Ovary (tissue), 9 donors: Measurements from ENCODE around the gene SLC22A12. TPM values are rescaled to one million over a fixed set of nuclear protein-coding genes. Genes with fewer than 3 reads are reported as not detected.
A peak's percentile ranks its signal among the peaks of the same experiment; 100 is the strongest.

Experiments
- DNase-seq, 5 donors: peaks; one replicate each; pipeline ENCODE4 v3.0.0-alpha.2; 2019 to 2020
- H3K27ac ChIP-seq, 2 donors: fragments of 200-600 bp; one replicate each; pipeline versions ENCODE4 v1.5.1 to v1.8.0; 2019 to 2022
- H3K27me3 ChIP-seq: fragments of 200-600 bp; one replicate; pipeline ENCODE4 v1.8.0; 2022
- H3K36me3 ChIP-seq: fragments of 200-600 bp; sonication (generic); one replicate; pipeline ENCODE4 v1.5.1; 2019
- H3K4me1 ChIP-seq: one replicate; pipeline ENCODE4 v1.8.1; 2013; ENCODE audit warnings: mild to moderate bottlenecking, moderate library complexity; ENCODE audit not compliant: insufficient read depth
- H3K4me3 ChIP-seq: fragments of 200-600 bp; sonication (generic); one replicate; pipeline ENCODE4 v1.5.1; 2017
- H3K9me3 ChIP-seq, 2 donors: fragments of 200-600 bp in 1 of 2; sonication (generic) in 1 of 2; one replicate each; pipeline versions ENCODE4 v1.5.1 to v1.8.1; 2013 to 2019; ENCODE audit warnings: mild to moderate bottlenecking in 1 of 2, moderate library complexity in 1 of 2
- CTCF ChIP-seq, 3 donors: fragments of 450-650 bp in 2 of 3; fragments of 200-600 bp in 1 of 3; IDR thresholded peaks; one replicate each; pipeline versions ENCODE4 v1.5.1 to v1.8.0; 2016 to 2022; ENCODE audit warnings: antibody characterized with exemption in 3 of 3, mild to moderate bottlenecking in 1 of 3
- EP300 ChIP-seq: sonication (generic); formaldehyde crosslinking; IDR thresholded peaks from one replicate; pipeline ENCODE4 v1.6.1; 2017; ENCODE audit warnings: antibody characterized with exemption
- POLR2A ChIP-seq: fragments of 450-650 bp; IDR thresholded peaks from one replicate; pipeline ENCODE4 v1.6.1; 2017; ENCODE audit warnings: antibody characterized with exemption, mild to moderate bottlenecking, moderate library complexity
- WGBS, 3 donors: extraction: QIAGEN DNeasy Blood & Tissue Kit in 1 of 3; methylation state at CpG; one replicate each; pipeline versions ENCODE4 v1.1.5 to v1.1.7; 2013 to 2017; 5-methylcytosine and 5-hydroxymethylcytosine counted together
- intact Hi-C, 4 donors: fragments of 100-400 bp; cut with DNase I; formaldehyde crosslinking; loops; one replicate each; pipeline versions ENCODE4 v1.11.0 to v1.15.1; 2022 to 2023
- polyA plus RNA-seq, 2 donors: library from polyadenylated mRNA; stranded (reverse); fragments of 200-250 nt in 1 of 2; fragments of 350-450 nt in 1 of 2; fragmentation: Illumina TruSeq in 1 of 2; extraction: RNeasy Lipid Tissue Mini Kit (QIAGEN cat#74804) in 1 of 2; gene quantifications; one replicate each; pipeline ENCODE4 v1.2.3, GENCODE V29; 2013 to 2014
- total RNA-seq, 7 donors: library from RNA; depleted of rRNA in 2 of 7; stranded (reverse); fragments of >200 nt in 2 of 7; fragmentation: NEBNext Ultra II Directional in 3 of 7; extraction: Animal tissue kit (Norgen Biotek cat#: 25700) in 3 of 7; gene quantifications; one replicate each; pipeline versions ENCODE4 v1.1.0 to v1.2.4, GENCODE V29; 2016 to 2023
- donor health status: DM: no; HTN: no; CAD: no; lungs with moderate emphysema.
- donor health status: DM: no; HTN: no; CAD: no.
- donor health status: Bipolar disorder and iron deficiency.
- donor health status: DM: yes; HTN: yes; CAD: no.
- donor health status: DM: no; HTN: no; CAD: no.
- donor health status: DM: yes; HTN: yes; CAD: no.

SLC22A12 gene
- total and polyA plus RNA-seq, 9 donors = not detected

DNA sequence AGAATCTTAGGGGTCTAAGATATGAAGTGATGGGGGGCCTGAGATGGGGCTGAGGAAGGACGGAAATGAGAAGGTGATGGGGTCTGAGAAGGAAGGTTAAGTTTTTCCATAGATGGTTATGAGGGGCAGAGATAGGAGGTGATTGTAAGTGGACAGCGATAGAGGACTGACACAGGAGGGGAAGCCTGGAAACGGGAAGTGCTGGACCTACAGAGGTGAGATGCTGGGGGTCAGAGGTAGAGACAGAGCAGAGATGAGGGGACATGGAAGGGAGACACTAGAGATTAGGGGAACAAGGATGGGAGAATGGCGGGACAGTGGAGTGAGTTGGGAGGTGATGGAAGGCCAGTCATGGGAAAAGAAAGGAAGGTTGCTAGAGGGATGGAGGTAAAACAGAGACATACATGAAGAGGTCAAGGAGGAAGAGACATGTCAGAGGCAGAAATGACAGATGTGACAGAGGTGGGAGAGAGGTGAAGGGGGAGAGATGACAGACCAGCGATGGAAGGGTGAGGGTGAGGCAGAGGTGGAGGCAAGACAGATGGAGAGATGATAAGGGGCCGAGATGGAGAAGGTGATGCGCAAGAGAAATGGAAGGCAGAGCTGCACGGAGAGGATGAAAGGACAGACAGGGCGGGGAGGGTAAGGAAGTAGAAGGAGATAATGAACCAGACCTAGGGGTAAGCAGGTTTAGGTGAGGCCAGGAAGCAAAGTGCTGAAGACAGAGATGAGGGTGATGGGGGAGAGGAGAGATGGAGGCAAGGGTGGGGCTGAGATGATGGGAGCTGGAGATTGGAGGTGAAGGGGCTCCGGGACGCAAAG is 50.8 kb downstream of the SLC22A12 start:
- H3K4me3 ChIP-seq = peak overlapping the region; percentile 69
- TF ChIP-seq CTCF (IDR thresholded peaks at IDR 0.05) (no peak), POLR2A (no peak), EP300 (no peak)
- no peak overlapping the region for H3K27ac ChIP-seq

DNA sequence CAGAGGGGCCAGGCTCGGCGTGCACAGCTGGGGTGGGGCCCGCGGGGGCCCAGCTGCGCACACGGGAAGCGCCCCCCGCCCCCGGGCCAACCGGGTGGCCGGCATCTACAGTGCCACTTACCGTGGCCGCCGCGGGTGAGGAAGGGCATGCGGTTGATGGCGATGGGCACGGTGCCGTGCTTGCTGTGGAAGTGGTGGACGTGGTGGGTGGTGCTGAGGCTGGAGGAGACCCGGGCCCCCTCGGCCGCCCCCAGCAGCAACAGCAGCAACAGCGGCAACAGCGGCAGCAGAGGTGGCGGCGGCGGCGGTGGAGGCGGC is 51.4 kb downstream of the SLC22A12 start:
- 1 to 8% (median 1%) methylated on average over 29 to 30 of the region's 30 CpGs for WGBS, 3 donors
- peak overlapping the region; percentile 69 for H3K4me3 ChIP-seq
- intact Hi-C loops = no loop called here
- peak in 1 of 5 donors; percentile 51 for DNase-seq
- H3K27me3 ChIP-seq = no peaks in the 10 kb centered on the region
- H3K27ac ChIP-seq = no peak overlapping the region
- H3K9me3 ChIP-seq = no peaks in the 10 kb centered on the region
- no peak for TF ChIP-seq EP300
- TF ChIP-seq CTCF (IDR thresholded peaks at IDR 0.05) = no peak
- no peak for TF ChIP-seq POLR2A
- peaks cover 9% of the 10 kb centered on the region for H3K4me1 ChIP-seq
- no peaks in the 10 kb centered on the region for H3K36me3 ChIP-seq

More for the DNA sequence above, 50.8 kb downstream of the SLC22A12 start:
- Histone ChIP-seq H3K4me1 (peaks cover 9% of the 10 kb centered on the region), H3K27me3 (no peaks in the 10 kb centered on the region), H3K36me3 (no peaks in the 10 kb centered on the region), H3K9me3 (no peaks in the 10 kb centered on the region)
- 48 to 55% (median 53%) methylated on average over 11 of the region's 11 CpGs for WGBS, 3 donors
- intact Hi-C loops = no loop called here
- no peak for DNase-seq

DNA sequence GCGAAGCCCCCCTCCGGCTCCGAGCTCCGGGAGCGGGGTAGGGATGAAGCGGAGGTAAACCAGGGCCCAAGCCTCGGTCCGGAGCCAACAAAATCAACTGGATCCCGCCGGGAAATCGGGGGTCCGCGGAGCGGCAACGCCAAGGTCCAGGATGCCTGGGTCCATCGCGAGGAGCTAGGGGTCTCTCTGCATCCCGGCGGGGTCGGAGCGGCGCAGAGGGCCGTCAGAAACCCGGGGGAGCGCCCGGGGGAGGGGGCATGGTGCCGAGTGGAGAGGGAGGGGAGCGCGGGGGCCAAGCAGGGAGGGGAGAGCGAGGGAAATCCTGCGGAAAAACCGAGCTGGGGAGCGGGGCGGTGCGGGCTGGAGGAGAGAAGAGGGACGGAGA is 51.8 kb downstream of the SLC22A12 start:
- TF ChIP-seq EP300 (no peak), POLR2A (no peak), CTCF (IDR thresholded peaks at IDR 0.05) (no peak)
- peak in 4 of 5 donors; percentile 46 to 57 (median 52) for DNase-seq
- H3K9me3 ChIP-seq = no peaks in the 10 kb centered on the region
- no peaks in the 10 kb centered on the region for H3K27me3 ChIP-seq
- H3K36me3 ChIP-seq = no peaks in the 10 kb centered on the region
- no peak overlapping the region for H3K27ac ChIP-seq
- H3K4me1 ChIP-seq = peaks cover 6% of the 10 kb centered on the region
- WGBS, 3 donors = 1 to 2% (median 1%) methylated on average over 32 to 36 of the region's 36 CpGs
- intact Hi-C loops = no loop called here
- H3K4me3 ChIP-seq = peak overlapping the region; percentile 69

- no peaks in the 10 kb centered on the region for H3K27me3 ChIP-seq
- no peaks in the 10 kb centered on the region for H3K9me3 ChIP-seq
- no peak overlapping the region for H3K27ac ChIP-seq
- 1 to 2% (median 2%) methylated on average over 45 to 52 of the region's 53 CpGs for WGBS, 3 donors
- no peak for TF ChIP-seq POLR2A
- intact Hi-C loops = no loop called here
- H3K4me1 ChIP-seq = peaks cover 4% of the 10 kb centered on the region
- peak overlapping the region; percentile 69 for H3K4me3 ChIP-seq
- H3K36me3 ChIP-seq = no peaks in the 10 kb centered on the region
- DNase-seq = peak; percentile 47 to 70 (median 65)
Measured at GRCh38 chr11:64643256-64643881, 52.3 kb downstream of the SLC22A12 start.
